IMR-90 (cell line): ENCODE data around the gene PXT1. TPM values are rescaled to one million over a fixed set of nuclear protein-coding genes. Genes with fewer than 3 reads are reported as not detected.

Source experiments
- ATAC-seq: fragments of 200-7000 bp; cut with Tn5 transposase; 2 replicates; pipeline ENCODE4 v1.9.1; 2020; ENCODE audit warnings: low read depth, mild to moderate bottlenecking, moderate library complexity
- BruUV-seq: library from RNA; stranded (reverse); fragments of 400-500 nt; replicated peaks from 2 replicates; lab custom pipeline; 2021; lab: Mats Ljungman, UMichigan
- CTCF ChIA-PET: fragments of 300-600 bp; formaldehyde crosslinking; extraction: SDS; loops from one replicate; lab custom pipeline; 2021; ENCODE audit warnings: antibody characterized with exemption; lab: Yijun Ruan, JAX
- POLR2A ChIA-PET: fragments of 300-600 bp; sonication (Branson Sonifier 250); formaldehyde crosslinking; loops from one replicate; lab custom pipeline; 2022; ENCODE audit warnings: antibody characterized with exemption; ENCODE audit not compliant: unreplicated experiment; lab: Charles Lee
- DNase-seq: peaks from one replicate; pipeline ENCODE4 v3.0.0; 2013
- H2AFZ ChIP-seq: replicated peaks from 2 replicates; pipeline ENCODE3; 2013; ENCODE audit warnings: low read length, mild to moderate bottlenecking; ENCODE audit not compliant: poor library complexity
- H2AK5ac ChIP-seq: 2 replicates; pipeline ENCODE4 v1.6.1; 2013; ENCODE audit warnings: low read depth, low read length, inconsistent platforms
- H2AK9ac ChIP-seq: replicated peaks from 2 replicates; pipeline ENCODE3; 2013; ENCODE audit warnings: mild to moderate bottlenecking, low read depth, low read length, moderate library complexity; ENCODE audit not compliant: poor library complexity
- H2BK120ac ChIP-seq: 2 replicates; pipeline ENCODE4 v1.6.1; 2013; ENCODE audit warnings: low read depth, low read length, inconsistent platforms
- H2BK15ac ChIP-seq: 3 replicates; pipeline ENCODE4 v1.6.1; 2013; ENCODE audit warnings: low read depth, low read length, inconsistent platforms
- H2BK20ac ChIP-seq: 2 replicates; pipeline ENCODE4 v1.6.1; 2013; ENCODE audit warnings: low read depth, mild to moderate bottlenecking, inconsistent platforms, low read length, moderate library complexity
- H2BK5ac ChIP-seq: 2 replicates; pipeline ENCODE4 v1.6.1; 2013; ENCODE audit warnings: mild to moderate bottlenecking, low read depth, low read length, inconsistent platforms; ENCODE audit not compliant: poor library complexity, severe bottlenecking
- H3K14ac ChIP-seq: replicated peaks from 2 replicates; pipeline ENCODE4 v1.6.1; 2013; ENCODE audit warnings: low read depth, low read length, inconsistent platforms
- H3K18ac ChIP-seq: 2 replicates; pipeline ENCODE4 v1.6.1; 2013; ENCODE audit warnings: low read depth, low read length, control low read depth
- H3K23ac ChIP-seq: 2 replicates; pipeline ENCODE4 v1.6.1; 2013; ENCODE audit warnings: low read depth, low read length, inconsistent platforms
- H3K27ac ChIP-seq: 2 replicates; pipeline ENCODE4 v1.5.1; 2013; ENCODE audit warnings: mild to moderate bottlenecking, control low read depth, low read length; ENCODE audit not compliant: insufficient read depth
- H3K27me3 ChIP-seq: 2 replicates; pipeline ENCODE4 v1.6.1; 2013; ENCODE audit warnings: low read length; ENCODE audit not compliant: control insufficient read depth, insufficient read depth
- H3K36me3 ChIP-seq: 2 replicates; pipeline ENCODE4 v1.6.1; 2013; ENCODE audit warnings: low read length, mixed read lengths; ENCODE audit not compliant: control insufficient read depth, insufficient read depth
- H3K4ac ChIP-seq: 2 replicates; pipeline ENCODE4 v1.6.1; 2013; ENCODE audit warnings: low read depth, low read length, inconsistent platforms
- H3K4me1 ChIP-seq: 2 replicates; pipeline ENCODE4 v1.6.1; 2013; ENCODE audit warnings: low read length, mixed read lengths; ENCODE audit not compliant: control insufficient read depth, insufficient read depth
- H3K4me2 ChIP-seq: 2 replicates; pipeline ENCODE4 v1.6.1; 2013; ENCODE audit warnings: low read depth, mild to moderate bottlenecking, control low read depth, low read length, moderate library complexity
- H3K4me3 ChIP-seq: 2 replicates; pipeline ENCODE4 v1.5.1; 2013; ENCODE audit warnings: low read depth, mild to moderate bottlenecking, control low read depth, low read length, moderate library complexity; ENCODE audit not compliant: insufficient read depth
- H3K56ac ChIP-seq: 2 replicates; pipeline ENCODE4 v1.6.1; 2013; ENCODE audit warnings: low read length, inconsistent platforms; ENCODE audit not compliant: insufficient read depth; ENCODE audit errors: extremely low read depth
- H3K79me1 ChIP-seq, 2 experiments: 2 replicates each; pipeline ENCODE4 v1.6.1; 2013; ENCODE audit warnings: low read length in 2 of 2, inconsistent platforms in 1 of 2, low read depth in 1 of 2
- H3K9ac ChIP-seq: 2 replicates; pipeline ENCODE4 v1.6.1; 2013; ENCODE audit warnings: low read depth, low read length, control low read depth
- H3K9me1 ChIP-seq: 2 replicates; pipeline ENCODE4 v1.6.1; 2013; ENCODE audit warnings: low read length, inconsistent platforms; ENCODE audit not compliant: insufficient read depth
- H3K9me3 ChIP-seq: 2 replicates; pipeline ENCODE4 v1.6.1; 2013; ENCODE audit warnings: low read length; ENCODE audit not compliant: control insufficient read depth, insufficient read depth
- H4K20me1 ChIP-seq: 2 replicates; pipeline ENCODE4 v1.6.1; 2013; ENCODE audit warnings: low read length, inconsistent platforms; ENCODE audit not compliant: insufficient read depth
- H4K5ac ChIP-seq: 2 replicates; pipeline ENCODE4 v1.6.1; 2013; ENCODE audit warnings: mild to moderate bottlenecking, low read depth, low read length, control low read depth
- H4K8ac ChIP-seq, 2 experiments: 2 replicates each; pipeline ENCODE4 v1.6.1; 2013; ENCODE audit warnings: low read depth in 2 of 2, low read length in 2 of 2, control low read depth in 1 of 2, inconsistent platforms in 1 of 2
- H4K91ac ChIP-seq: 2 replicates; pipeline ENCODE4 v1.6.1; 2013; ENCODE audit warnings: low read depth, low read length, inconsistent platforms; ENCODE audit not compliant: insufficient read depth
- BHLHE40 ChIP-seq: fragments of 150-350 bp; IDR thresholded peaks from 2 replicates; pipeline ENCODE4 v1.6.1; 2016; ENCODE audit warnings: mild to moderate bottlenecking, low read depth, low read length
- CEBPB ChIP-seq: IDR thresholded peaks from 2 replicates; pipeline ENCODE4 v1.6.1; 2012; ENCODE audit warnings: low read depth, low read length, improper control_type of control experiment
- CHD1 ChIP-seq: IDR thresholded peaks from 2 replicates; pipeline ENCODE4 v1.6.1; 2012; ENCODE audit warnings: low read depth, low read length, improper control_type of control experiment
- CTCF ChIP-seq: conservative IDR thresholded peaks from 2 replicates; pipeline ENCODE4 v1.5.1; 2012; ENCODE audit warnings: mild to moderate bottlenecking, low read depth, low read length, improper control_type of control experiment
- ELK1 ChIP-seq: fragments of 150-350 bp; IDR thresholded peaks from 2 replicates; pipeline ENCODE4 v1.6.1; 2016; ENCODE audit warnings: low read depth, mild to moderate bottlenecking, low read length, moderate library complexity, borderline replicate concordance
- FOS ChIP-seq: fragments of 150-350 bp; IDR thresholded peaks from 2 replicates; pipeline ENCODE4 v1.6.1; 2016; ENCODE audit warnings: low read depth, low read length
- MAFK ChIP-seq: IDR thresholded peaks from 2 replicates; pipeline ENCODE4 v1.6.1; 2012; ENCODE audit warnings: low read depth, low read length, improper control_type of control experiment
- MAZ ChIP-seq: IDR thresholded peaks from 2 replicates; pipeline ENCODE4 v1.6.1; 2012; ENCODE audit warnings: low read depth, mild to moderate bottlenecking, low read length, improper control_type of control experiment, moderate library complexity, borderline replicate concordance
- MXI1 ChIP-seq: IDR thresholded peaks from 2 replicates; pipeline ENCODE4 v1.6.1; 2012; ENCODE audit warnings: low read depth, mild to moderate bottlenecking, low read length, moderate library complexity, borderline replicate concordance
- NFE2L2 ChIP-seq: fragments of 150-350 bp; IDR thresholded peaks from 2 replicates; pipeline ENCODE4 v1.6.1; 2016; ENCODE audit warnings: low read depth, mild to moderate bottlenecking, low read length
- RAD21 ChIP-seq: IDR thresholded peaks from 2 replicates; pipeline ENCODE4 v1.6.1; 2012; ENCODE audit warnings: low read length, improper control_type of control experiment
- RCOR1 ChIP-seq: IDR thresholded peaks from 2 replicates; pipeline ENCODE4 v1.6.1; 2012; ENCODE audit warnings: mild to moderate bottlenecking, low read length, improper control_type of control experiment; ENCODE audit not compliant: insufficient replicate concordance
- RFX5 ChIP-seq: IDR thresholded peaks from 2 replicates; pipeline ENCODE4 v1.8.0; 2012; ENCODE audit warnings: low read depth, mild to moderate bottlenecking, low read length, moderate library complexity
- SMC3 ChIP-seq: fragments of 150-350 bp; IDR thresholded peaks from 2 replicates; pipeline ENCODE4 v1.6.1; 2016; ENCODE audit warnings: low read depth, mild to moderate bottlenecking, antibody characterized with exemption, low read length, moderate library complexity
- WGBS, 2 experiments: methylation state at CpG; one replicate each; pipeline versions ENCODE4 v1.1.5 to v1.1.7; 2013; ENCODE audit warnings: missing lambda C conversion rate in 2 of 2; ENCODE audit not compliant: insufficient read length in 1 of 2; ENCODE audit errors: extremely low coverage in 2 of 2; 5-methylcytosine and 5-hydroxymethylcytosine counted together
- dilution Hi-C: fragments of 300-500 bp; cut with HindIII; formaldehyde crosslinking; loops from one replicate; pipeline ENCODE4 v1.14.3; 2018; ENCODE audit warnings: low sequenced_read_pairs; ENCODE audit not compliant: unreplicated experiment
- in situ Hi-C: fragments of 300-500 bp; cut with MboI; formaldehyde crosslinking; loops from 3 replicates; pipeline ENCODE4 v1.14.3; 2019; ENCODE audit warnings: low sequenced_read_pairs, inconsistent platforms, mixed read lengths
- intact Hi-C: fragments of 100-400 bp; cut with micrococcal nuclease; formaldehyde crosslinking; loops from 2 replicates; pipeline ENCODE4 v1.10.0; 2022
- polyA plus RNA-seq, 3 experiments: library from polyadenylated mRNA; depleted of rRNA; stranded (reverse); fragments of >200 nt; gene quantifications; 2 replicates each; pipeline ENCODE4 v1.2.3, GENCODE V29; 2012; ENCODE audit warnings: low replicate concordance in 1 of 3
- total RNA-seq: library from RNA; depleted of rRNA; stranded (reverse); fragments of >200 nt; gene quantifications from 2 replicates; pipeline ENCODE4 v1.2.3, GENCODE V29; 2012

The PXT1 gene
- total and polyA plus RNA-seq, 2 of the 4 experiments (the other 2 are of a cell fraction), result not detected

- Histone ChIP-seq H2AFZ (no peak overlapping the region), H2BK5ac (no peak overlapping the region), H3K18ac (no peak overlapping the region), H2BK20ac (no peak overlapping the region), H4K8ac (no peak overlapping the region), H3K4ac (no peak overlapping the region), H3K27ac (no peak overlapping the region), H3K9me1 (no peaks in the 10 kb centered on the region), H3K36me3 (no peaks in the 10 kb centered on the region), H3K4me2 (no peak overlapping the region), H2AK5ac (no peak overlapping the region), H3K79me1 (no peaks in the 10 kb centered on the region), H3K4me1 (no peaks in the 10 kb centered on the region), H2AK9ac (no peak overlapping the region), H2BK15ac (no peak overlapping the region), H3K9ac (no peak overlapping the region), H3K14ac (no peak overlapping the region), H3K27me3 (peaks cover 30% of the 10 kb centered on the region), H2BK120ac (no peak overlapping the region), H3K9me3 (peaks cover 10% of the 10 kb centered on the region), H3K4me3 (no peak overlapping the region), H3K56ac (no peak overlapping the region), H4K91ac (no peak overlapping the region), H3K23ac (no peak overlapping the region), H4K20me1 (no peaks in the 10 kb centered on the region), H4K5ac (no peak overlapping the region)
- CTCF ChIA-PET, result no interaction called here
- no TSS peak for BruUV-seq
- POLR2A ChIA-PET, result no interaction called here
- intact Hi-C loops, result no loop called here
- ATAC-seq, result no peak
- no peak for TF ChIP-seq MXI1
- TF ChIP-seq CEBPB, result no peak
- TF ChIP-seq FOS, result no peak
- no peak for TF ChIP-seq RFX5
- TF ChIP-seq RAD21, result no peak
- TF ChIP-seq MAZ, result no peak
- TF ChIP-seq CHD1, result no peak
- TF ChIP-seq CTCF, result no peak
- TF ChIP-seq BHLHE40, result no peak
- TF ChIP-seq RCOR1, result no peak
- no peak for TF ChIP-seq NFE2L2
- no peak for TF ChIP-seq MAFK
- no peak for TF ChIP-seq SMC3
- TF ChIP-seq ELK1, result no peak
- no CpG with 5 or more reads among the region's 1 CpG for WGBS, 2 experiments
- DNase-seq, result no peak
- dilution Hi-C loops, result no loop called here
- in situ Hi-C loops, result no loop called here
Measured at GRCh38 chr6:36399970-36400369, 42.7 kb downstream of the PXT1 start.
